ENCODE results near the gene OSBPL2. TPM values are rescaled to one million over a fixed set of nuclear protein-coding genes. Genes with fewer than 3 reads are reported as not detected.

Gene OSBPL2
- polyA plus RNA-seq, 1 experiment: 20.5 TPM

DNA sequence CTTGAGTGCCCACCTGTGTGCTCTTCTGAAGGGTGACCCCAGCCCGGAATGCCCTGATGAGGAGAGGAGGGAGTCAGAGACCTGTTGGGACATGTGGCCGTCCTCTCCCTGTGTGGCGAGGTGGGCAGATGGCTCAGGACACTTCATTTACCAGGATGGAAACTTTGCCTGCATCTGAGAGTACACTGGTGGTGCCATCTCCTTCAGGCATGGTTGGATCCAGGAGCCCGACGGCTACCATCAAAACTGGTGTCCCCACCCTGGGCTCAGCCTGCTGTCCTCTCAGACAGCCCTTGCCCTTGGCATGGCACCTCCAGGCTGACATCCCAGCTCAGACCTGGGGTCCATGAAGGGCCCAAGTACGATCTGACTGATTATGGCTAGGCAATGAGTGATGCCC is 7.0 kb upstream of the OSBPL2 start:
- TF ChIP-seq, protein P1, sequence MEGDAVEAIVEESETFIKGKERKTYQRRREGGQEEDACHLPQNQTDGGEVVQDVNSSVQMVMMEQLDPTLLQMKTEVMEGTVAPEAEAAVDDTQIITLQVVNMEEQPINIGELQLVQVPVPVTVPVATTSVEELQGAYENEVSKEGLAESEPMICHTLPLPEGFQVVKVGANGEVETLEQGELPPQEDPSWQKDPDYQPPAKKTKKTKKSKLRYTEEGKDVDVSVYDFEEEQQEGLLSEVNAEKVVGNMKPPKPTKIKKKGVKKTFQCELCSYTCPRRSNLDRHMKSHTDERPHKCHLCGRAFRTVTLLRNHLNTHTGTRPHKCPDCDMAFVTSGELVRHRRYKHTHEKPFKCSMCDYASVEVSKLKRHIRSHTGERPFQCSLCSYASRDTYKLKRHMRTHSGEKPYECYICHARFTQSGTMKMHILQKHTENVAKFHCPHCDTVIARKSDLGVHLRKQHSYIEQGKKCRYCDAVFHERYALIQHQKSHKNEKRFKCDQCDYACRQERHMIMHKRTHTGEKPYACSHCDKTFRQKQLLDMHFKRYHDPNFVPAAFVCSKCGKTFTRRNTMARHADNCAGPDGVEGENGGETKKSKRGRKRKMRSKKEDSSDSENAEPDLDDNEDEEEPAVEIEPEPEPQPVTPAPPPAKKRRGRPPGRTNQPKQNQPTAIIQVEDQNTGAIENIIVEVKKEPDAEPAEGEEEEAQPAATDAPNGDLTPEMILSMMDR (IDR thresholded peaks at IDR 0.05; ENCODE audit: insufficient read depth, low read depth, low read length): no peak

DNA sequence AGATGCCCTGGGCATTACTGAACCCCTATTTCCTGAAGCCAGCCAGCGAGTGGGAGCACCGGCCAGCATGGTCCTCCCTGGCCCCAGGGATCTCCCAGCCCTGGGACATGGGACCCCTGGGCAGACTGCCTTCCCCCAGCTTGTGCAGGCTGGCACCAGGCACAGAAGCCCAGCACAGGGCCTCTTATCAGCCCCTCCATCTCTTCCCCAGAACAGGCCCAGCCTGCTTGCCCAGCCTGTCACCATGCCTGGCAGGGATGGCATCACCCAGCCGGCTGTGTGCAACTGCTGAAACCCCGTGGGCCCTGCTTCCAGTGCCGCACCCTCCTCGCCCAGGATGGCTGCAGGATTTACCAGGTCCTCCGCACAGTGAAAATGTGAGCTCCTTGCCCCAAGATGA is 6.1 kb upstream of the OSBPL2 start:
- Histone ChIP-seq H3K4me3 (ENCODE audit: low read depth, low read length) (no peak overlapping the region), H3K27me3 (ENCODE audit: control insufficient read depth, insufficient read depth, low read length) (peaks cover 1% of the 10 kb centered on the region), H3K36me3 (ENCODE audit: control insufficient read depth, insufficient read depth, low read length) (no peaks in the 10 kb centered on the region)
- TF ChIP-seq, protein P1 (IDR thresholded peaks at IDR 0.05; ENCODE audit: insufficient read depth, low read depth, low read length): no peak
- ChIA-PET POLR2A (no interaction called here), CTCF (no interaction called here)
- DNase-seq (ENCODE audit: low read depth): no peak

More for the DNA sequence above, 7.0 kb upstream of the OSBPL2 start:
- no peaks in the 10 kb centered on the region for H3K36me3 ChIP-seq (ENCODE audit: control insufficient read depth, insufficient read depth, low read length)
- H3K27me3 ChIP-seq (ENCODE audit: control insufficient read depth, insufficient read depth, low read length): peaks cover 5% of the 10 kb centered on the region
- POLR2A ChIA-PET: no interaction called here
- DNase-seq (ENCODE audit: low read depth): no peak
- no peak overlapping the region for H3K4me3 ChIP-seq (ENCODE audit: low read depth, low read length)
- CTCF ChIA-PET: no interaction called here

DNA sequence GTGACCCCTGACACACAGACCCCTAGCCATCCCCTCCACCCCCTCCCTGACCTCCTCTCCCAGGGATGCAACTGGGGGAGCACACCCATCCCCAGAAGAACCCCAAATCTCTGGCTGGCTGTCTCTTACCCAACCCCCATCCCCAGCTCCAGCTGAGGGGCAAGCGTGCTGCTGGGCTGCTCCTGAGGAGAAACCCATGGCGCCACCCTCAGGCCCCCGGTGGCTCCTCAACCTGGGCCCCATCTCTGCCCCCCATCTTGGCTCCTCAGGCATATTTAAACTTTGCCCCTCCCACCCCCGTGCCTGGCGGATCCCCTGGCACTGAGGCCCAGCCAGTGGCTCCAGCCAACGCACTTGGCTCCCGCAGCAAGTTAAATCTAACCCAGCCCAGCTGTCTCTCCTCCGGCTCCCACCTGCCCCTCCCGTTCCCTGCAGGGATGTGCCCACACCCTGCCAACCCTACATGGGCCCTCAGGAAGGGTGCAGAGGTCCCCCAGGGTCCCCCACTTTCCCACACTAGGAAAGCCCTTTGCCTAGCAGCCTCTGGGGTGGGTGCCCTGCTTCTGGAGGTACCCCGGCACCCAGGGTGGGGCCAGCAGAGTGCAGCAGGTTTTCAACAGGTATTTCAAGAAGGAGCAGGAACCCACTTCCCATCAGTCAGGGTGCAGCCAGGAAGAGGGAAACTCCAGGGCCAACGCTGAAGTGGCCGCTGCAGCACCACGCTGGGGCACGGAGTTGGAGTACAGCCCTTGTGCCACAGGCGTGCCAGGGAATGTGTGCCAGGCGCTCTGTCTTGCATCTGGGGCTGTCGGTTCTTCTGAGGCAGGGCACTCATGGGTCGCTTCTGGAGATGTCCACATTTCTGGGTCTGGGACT is 5.3 kb upstream of the OSBPL2 start:
- CTCF ChIA-PET: no interaction called here

DNA sequence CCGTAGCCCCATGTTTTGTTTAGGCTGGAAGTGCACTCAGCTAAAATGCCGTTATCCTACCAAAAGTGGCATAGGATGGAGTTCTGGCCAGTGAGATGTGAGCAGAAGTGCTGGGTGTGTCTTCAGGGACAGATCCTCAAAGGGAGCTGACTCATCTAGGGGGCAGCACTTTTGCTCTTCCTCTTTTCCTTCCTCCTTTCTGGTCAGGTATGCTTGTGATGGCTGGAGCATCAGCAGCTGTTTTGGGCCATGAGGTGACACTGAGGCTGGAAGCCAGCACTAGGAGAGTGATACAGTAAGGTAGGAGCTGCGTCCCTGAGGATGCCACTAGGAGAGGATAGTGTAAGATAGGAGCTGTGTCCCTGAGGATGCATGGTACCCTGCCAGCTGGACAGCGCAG is 4.6 kb upstream of the OSBPL2 start:
- Histone ChIP-seq H3K4me3 (ENCODE audit: low read depth, low read length) (no peak overlapping the region), H3K27me3 (ENCODE audit: control insufficient read depth, insufficient read depth, low read length) (no peaks in the 10 kb centered on the region; the same call in 1 of the 2 replicates), H3K36me3 (ENCODE audit: control insufficient read depth, insufficient read depth, low read length) (no peaks in the 10 kb centered on the region)
- TF ChIP-seq, protein P1 (IDR thresholded peaks at IDR 0.05; ENCODE audit: insufficient read depth, low read depth, low read length): no peak
- POLR2A ChIA-PET: no interaction called here
- CTCF ChIA-PET: no interaction called here
- no peak for DNase-seq (ENCODE audit: low read depth)

More for the DNA sequence above, 5.3 kb upstream of the OSBPL2 start:
- Histone ChIP-seq H3K36me3 (ENCODE audit: control insufficient read depth, insufficient read depth, low read length) (no peaks in the 10 kb centered on the region), H3K27me3 (ENCODE audit: control insufficient read depth, insufficient read depth, low read length) (no peaks in the 10 kb centered on the region; the same call in 1 of the 2 replicates), H3K4me3 (ENCODE audit: low read depth, low read length) (no peak overlapping the region)
- TF ChIP-seq, protein P1 (IDR thresholded peaks at IDR 0.05; ENCODE audit: insufficient read depth, low read depth, low read length): no peak
- POLR2A ChIA-PET: no interaction called here
- DNase-seq (ENCODE audit: low read depth): no peak

DNA sequence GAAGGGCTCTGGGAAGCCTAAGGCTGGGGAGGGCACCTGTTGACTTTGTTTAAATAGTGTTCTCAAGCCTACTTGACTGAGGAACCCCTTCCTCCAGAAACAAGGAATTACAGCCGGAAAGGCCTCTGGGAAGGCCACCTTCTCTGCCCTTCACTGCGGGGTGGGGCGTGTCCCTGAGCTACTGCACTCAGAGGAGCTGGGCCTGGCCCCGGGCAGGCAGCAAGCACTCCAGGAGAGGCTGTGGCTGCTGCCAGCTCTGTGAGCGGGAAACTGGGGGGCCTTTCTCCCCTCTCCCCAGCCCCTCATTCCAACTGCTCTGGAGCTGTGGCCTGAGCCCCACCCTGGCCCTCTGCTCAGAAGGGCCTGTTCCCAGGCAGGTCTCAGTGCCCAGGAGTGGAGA is 4.0 kb upstream of the OSBPL2 start:
- H3K4me3 ChIP-seq (ENCODE audit: low read depth, low read length): no peak overlapping the region
- H3K36me3 ChIP-seq (ENCODE audit: control insufficient read depth, insufficient read depth, low read length): no peaks in the 10 kb centered on the region
- no peak for DNase-seq (ENCODE audit: low read depth)
- H3K27me3 ChIP-seq (ENCODE audit: control insufficient read depth, insufficient read depth, low read length): no peaks in the 10 kb centered on the region; the same call in 1 of the 2 replicates
- TF ChIP-seq, protein P1 (IDR thresholded peaks at IDR 0.05; ENCODE audit: insufficient read depth, low read depth, low read length): no peak
- ChIA-PET POLR2A (no interaction called here), CTCF (no interaction called here)
